ENCODE results near the gene ASAP3.

DNA sequence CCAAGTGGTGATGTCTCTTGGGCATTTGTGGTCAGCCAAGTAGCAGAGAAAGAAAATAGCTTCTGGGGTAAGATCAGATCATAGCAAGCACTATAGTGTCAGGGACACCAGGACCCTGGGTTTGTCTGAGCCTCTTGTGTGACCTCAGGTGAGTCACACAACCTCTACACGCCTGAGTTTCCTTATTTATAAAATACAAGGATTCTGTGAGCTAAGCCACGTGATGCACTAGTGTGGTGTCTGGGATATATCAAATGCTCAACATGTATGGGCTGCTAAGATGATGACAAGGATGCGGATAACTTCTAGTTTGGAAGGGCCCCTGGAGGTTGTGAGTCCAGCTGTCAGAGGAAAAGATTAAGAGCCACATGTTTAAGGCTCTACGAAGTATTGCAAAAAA, 89.8 kb downstream of the ASAP3 start:
- TF ChIP-seq, protein P1, sequence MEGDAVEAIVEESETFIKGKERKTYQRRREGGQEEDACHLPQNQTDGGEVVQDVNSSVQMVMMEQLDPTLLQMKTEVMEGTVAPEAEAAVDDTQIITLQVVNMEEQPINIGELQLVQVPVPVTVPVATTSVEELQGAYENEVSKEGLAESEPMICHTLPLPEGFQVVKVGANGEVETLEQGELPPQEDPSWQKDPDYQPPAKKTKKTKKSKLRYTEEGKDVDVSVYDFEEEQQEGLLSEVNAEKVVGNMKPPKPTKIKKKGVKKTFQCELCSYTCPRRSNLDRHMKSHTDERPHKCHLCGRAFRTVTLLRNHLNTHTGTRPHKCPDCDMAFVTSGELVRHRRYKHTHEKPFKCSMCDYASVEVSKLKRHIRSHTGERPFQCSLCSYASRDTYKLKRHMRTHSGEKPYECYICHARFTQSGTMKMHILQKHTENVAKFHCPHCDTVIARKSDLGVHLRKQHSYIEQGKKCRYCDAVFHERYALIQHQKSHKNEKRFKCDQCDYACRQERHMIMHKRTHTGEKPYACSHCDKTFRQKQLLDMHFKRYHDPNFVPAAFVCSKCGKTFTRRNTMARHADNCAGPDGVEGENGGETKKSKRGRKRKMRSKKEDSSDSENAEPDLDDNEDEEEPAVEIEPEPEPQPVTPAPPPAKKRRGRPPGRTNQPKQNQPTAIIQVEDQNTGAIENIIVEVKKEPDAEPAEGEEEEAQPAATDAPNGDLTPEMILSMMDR (IDR thresholded peaks at IDR 0.05; ENCODE audit: poor library complexity), result no peak
- no peak for TF ChIP-seq EZH2phosphoT487 (IDR thresholded peaks at IDR 0.05; ENCODE audit: low read depth, severe bottlenecking, unreplicated experiment)
- no peak for TF ChIP-seq EZH2 (IDR thresholded peaks at IDR 0.05; ENCODE audit: borderline replicate concordance)

All from hepatocyte (in vitro differentiated cells).